HCT116 (cell line): ENCODE results near the gene OR2T11. TPM values are rescaled to one million over a fixed set of nuclear protein-coding genes. Genes with fewer than 3 reads are reported as not detected.
"Not testable (repeated sequence)": the region's sequence is repeated elsewhere in the genome, so short reads cannot be mapped to it uniquely, and the experiment has no call there.

Experiments
- ATAC-seq: fragments of 200-7000 bp; cut with Tn5 transposase; 2 replicates; pipeline ENCODE4 v1.9.1; 2020; ENCODE audit warnings: mild to moderate bottlenecking, moderate library complexity
- BruUV-seq: library from RNA; stranded (reverse); fragments of 400-500 nt; replicated peaks from 2 replicates; lab custom pipeline; 2021; lab: Mats Ljungman, UMichigan
- CTCF ChIA-PET: fragments of 300-600 bp; sonication (Branson Sonifier 250); formaldehyde crosslinking; loops from one replicate; lab custom pipeline; 2021; ENCODE audit warnings: antibody characterized with exemption; lab: Charles Lee
- POLR2A ChIA-PET: fragments of 300-600, 350-600 bp; sonication (Branson Sonifier 250); formaldehyde crosslinking; loops from one replicate; lab custom pipeline; 2021; ENCODE audit warnings: antibody characterized with exemption; lab: Charles Lee
- RAD21 ChIA-PET, 2 experiments: fragments of 300-600 bp; sonication (Branson Sonifier 250); formaldehyde crosslinking; loops; one replicate each; lab custom pipeline; 2023; ENCODE audit warnings: low total read pairs in 2 of 2; ENCODE audit not compliant: uncharacterized antibody in 2 of 2, unreplicated experiment in 2 of 2, low non-redundant PET in 1 of 2; lab: Charles Lee
- DNase-seq: peaks from one replicate; pipeline ENCODE4 v3.0.0-alpha.2; 2010; ENCODE audit warnings: low read depth, low spot score
- H2AFZ ChIP-seq: fragments of 200-600 bp; shearing (Covaris generic), sonication (generic); 2 replicates; pipeline ENCODE4 v1.6.1; 2017; ENCODE audit warnings: low read depth, mixed run types, mixed read lengths, antibody characterized with exemption, low read length; ENCODE audit not compliant: poor library complexity, severe bottlenecking
- H3K27ac ChIP-seq: 2 replicates; pipeline ENCODE4 v1.5.1; 2012; ENCODE audit warnings: low read depth, low read length
- H3K27me3 ChIP-seq: fragments of 200-600 bp; sonication (generic); 2 replicates; pipeline ENCODE4 v1.6.1; 2016; ENCODE audit warnings: mixed run types, low read length, mixed read lengths; ENCODE audit not compliant: insufficient read depth
- H3K36me3 ChIP-seq, 2 experiments: fragments of 200-500 bp in 1 of 2; fragments of 200-600 bp in 1 of 2; sonication (Bioruptor generic) in 1 of 2; sonication (generic) in 1 of 2; 2 replicates each; pipeline versions ENCODE4 v1.5.1 to v1.6.1; 2014 to 2016; ENCODE audit warnings: low read length in 2 of 2, inconsistent platforms in 1 of 2, mixed read lengths in 1 of 2, mixed run types in 1 of 2; ENCODE audit not compliant: insufficient read depth in 2 of 2, control insufficient read depth in 1 of 2
- H3K4me1 ChIP-seq, 2 experiments: fragments of 200-600 bp in 1 of 2; sonication (generic) in 1 of 2; 2 replicates each; pipeline versions ENCODE4 v1.5.1 to v1.6.1; 2012 to 2017; ENCODE audit warnings: low read length in 2 of 2, inconsistent platforms in 1 of 2, mild to moderate bottlenecking in 1 of 2, mixed read lengths in 1 of 2, mixed run types in 1 of 2, moderate library complexity in 1 of 2; ENCODE audit not compliant: insufficient read depth in 2 of 2, control insufficient read depth in 1 of 2
- H3K4me2 ChIP-seq: fragments of 200-600 bp; sonication (generic); 2 replicates; pipeline ENCODE4 v1.6.1; 2017; ENCODE audit warnings: mixed run types, low read length, mixed read lengths
- H3K4me3 ChIP-seq, 2 experiments: fragments of 200-600 bp in 1 of 2; sonication (generic) in 1 of 2; replicated peaks in 1 of 2; 2 replicates each; pipeline ENCODE4 v1.5.1; 2011 to 2016; ENCODE audit warnings: low read length in 2 of 2, control low read depth in 1 of 2, low read depth in 1 of 2, mild to moderate bottlenecking in 1 of 2, mixed read lengths in 1 of 2, mixed run types in 1 of 2
- H3K79me2 ChIP-seq: fragments of 200-600 bp; sonication (generic); 2 replicates; pipeline ENCODE4 v1.6.1; 2017; ENCODE audit warnings: mild to moderate bottlenecking, mixed run types, low read length, moderate library complexity, mixed read lengths; ENCODE audit not compliant: insufficient read depth
- H3K9ac ChIP-seq: fragments of 200-600 bp; sonication (generic); 2 replicates; pipeline ENCODE4 v1.6.1; 2016; ENCODE audit warnings: low read length, mixed read lengths
- H3K9me2 ChIP-seq: fragments of 200-600 bp; sonication (generic), shearing (Covaris generic); 2 replicates; pipeline ENCODE4 v1.6.1; 2017; ENCODE audit warnings: mixed run types, mild to moderate bottlenecking, moderate library complexity; ENCODE audit not compliant: insufficient read depth
- H3K9me3 ChIP-seq, 2 experiments: fragments of 200-500 bp in 1 of 2; fragments of 200-600 bp in 1 of 2; sonication (Bioruptor generic) in 1 of 2; sonication (generic) in 1 of 2; 2 replicates each; pipeline ENCODE4 v1.6.1; 2014 to 2017; ENCODE audit warnings: low read length in 2 of 2, mixed read lengths in 2 of 2, inconsistent platforms in 1 of 2, low read depth in 1 of 2, mild to moderate bottlenecking in 1 of 2, mixed run types in 1 of 2, moderate library complexity in 1 of 2; ENCODE audit not compliant: control insufficient read depth in 1 of 2, insufficient read depth in 1 of 2
- H4K20me1 ChIP-seq: fragments of 200-600 bp; sonication (generic), shearing (Covaris generic); 2 replicates; pipeline ENCODE4 v1.6.1; 2017; ENCODE audit warnings: mixed run types, mild to moderate bottlenecking, moderate library complexity; ENCODE audit not compliant: insufficient read depth
- intact Hi-C: fragments of 100-400 bp; cut with micrococcal nuclease; formaldehyde crosslinking; loops from 2 replicates; pipeline ENCODE4 v1.10.0; 2022
- total RNA-seq: library from RNA; stranded (reverse); gene quantifications from one replicate; pipeline ENCODE4 v1.2.1, GENCODE V29; 2021; ENCODE audit not compliant: unreplicated experiment

The OR2T11 gene
- total RNA-seq, 1 experiment from 2014 or later = not detected

DNA sequence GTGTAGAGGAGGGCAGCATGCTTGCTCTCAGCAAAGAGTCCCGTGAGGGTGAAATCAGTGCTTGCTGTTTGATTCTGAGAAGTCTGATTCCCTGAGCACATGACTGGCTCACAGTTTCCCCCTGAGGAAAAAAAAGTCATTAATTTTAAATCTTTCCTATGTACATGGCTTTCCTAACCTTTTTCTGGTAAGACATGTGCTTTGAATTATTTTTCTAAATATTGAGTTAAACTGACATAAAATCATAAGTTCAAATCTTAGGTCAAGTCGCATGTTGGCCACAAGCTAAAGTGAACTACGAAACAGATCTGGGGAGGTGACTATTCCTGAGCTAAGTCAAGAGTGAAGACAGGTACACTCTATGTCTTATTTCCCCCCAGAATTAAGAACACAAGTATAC, 60.2 kb downstream of the OR2T11 start, which contains the start of gene OR2T34:
Gene OR2T34 (minus strand): TSS at position 101 of the 400 bp plus-strand sequence. CDS start 0 bp downstream, at position 101.
- H3K27ac ChIP-seq, H3K36me3 ChIP-seq, ATAC-seq, H3K9me3 ChIP-seq, intact Hi-C loops, H3K9me2 ChIP-seq, POLR2A ChIA-PET, H3K79me2 ChIP-seq, H3K27me3 ChIP-seq, BruUV-seq, H4K20me1 ChIP-seq, H3K4me1 ChIP-seq, H2AFZ ChIP-seq, H3K9ac ChIP-seq, DNase-seq, CTCF ChIA-PET, RAD21 ChIA-PET, H3K4me2 ChIP-seq, H3K4me3 ChIP-seq: not testable (repeated sequence)

DNA sequence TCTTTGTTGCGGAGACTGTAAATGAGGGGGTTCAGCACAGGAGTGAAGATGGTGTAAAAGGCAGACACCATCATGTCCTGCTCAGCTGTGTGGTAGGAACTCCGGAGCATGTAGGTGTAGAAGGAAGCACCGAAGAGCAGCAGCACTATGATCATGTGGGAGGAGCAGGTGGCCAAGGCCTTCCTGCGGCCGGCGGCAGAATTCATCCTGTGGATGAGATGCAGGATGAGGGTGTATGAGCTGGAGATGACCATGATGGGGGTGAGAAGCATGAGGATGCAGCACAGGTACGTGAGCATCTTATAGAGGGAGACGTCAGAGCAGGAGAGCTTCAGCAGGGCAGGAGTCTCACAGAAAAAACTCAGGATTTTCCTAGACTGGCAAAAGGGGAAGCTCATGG, 61.0 kb downstream of the OR2T11 start:
- H3K9me3 ChIP-seq, H3K9me2 ChIP-seq, H3K36me3 ChIP-seq, intact Hi-C loops, ATAC-seq, H3K4me2 ChIP-seq, H3K9ac ChIP-seq, H3K4me1 ChIP-seq, BruUV-seq, POLR2A ChIA-PET, H3K79me2 ChIP-seq, H3K27ac ChIP-seq, H4K20me1 ChIP-seq, RAD21 ChIA-PET, CTCF ChIA-PET, H3K4me3 ChIP-seq, DNase-seq, H3K27me3 ChIP-seq, H2AFZ ChIP-seq: not testable (repeated sequence)

Other genes with a start within 250 kb of the OR2T11 start
- gene OR2T1, start 232.0 kb downstream of the OR2T11 start, total RNA-seq = not detected
- not detected for gene OR2T2, start 189.5 kb downstream of the OR2T11 start, total RNA-seq
- gene OR2T3, start 161.7 kb downstream of the OR2T11 start, total RNA-seq = not detected
- gene OR2T5, start 146.5 kb downstream of the OR2T11 start, total RNA-seq = not detected
- gene OR2G6, start 127.0 kb downstream of the OR2T11 start, total RNA-seq = not detected
- gene OR2T29, start 72.3 kb downstream of the OR2T11 start, total RNA-seq = not detected
- gene OR2T34, start 60.3 kb downstream of the OR2T11 start, total RNA-seq = not detected
- not detected for gene OR2T10, start 37.4 kb downstream of the OR2T11 start, total RNA-seq
- not detected for gene OR2T35, start 10.2 kb upstream of the OR2T11 start, total RNA-seq
- gene OR2T27, start 20.4 kb upstream of the OR2T11 start, total RNA-seq = not detected
- gene OR14I1, start 67.7 kb upstream of the OR2T11 start, total RNA-seq = not detected
- gene LYPD8, start 120.7 kb upstream of the OR2T11 start, total RNA-seq = not detected
- gene SH3BP5L, start 190.8 kb upstream of the OR2T11 start, total RNA-seq = 22.3 TPM
- 27.6 TPM for gene ZNF672, start 203.1 kb upstream of the OR2T11 start, total RNA-seq
- gene ZNF692, start 224.0 kb upstream of the OR2T11 start, total RNA-seq = 76.2 TPM